NCI-H2227 (cell line): ENCODE data around the gene GALNT5.
"Not testable (repeated sequence)": the region's sequence is repeated elsewhere in the genome, so short reads cannot be mapped to it uniquely, and the experiment has no call there.

Experiments used
- DNase-seq: peaks from one replicate; lab custom pipeline; 2025; ENCODE audit not compliant: unreplicated experiment; lab: John Stamatoyannopoulos, UW

GALNT5 gene

GRCh38 chr2:157250836-157251235, 6.7 kb upstream of the GALNT5 start:
- no peak for DNase-seq

GRCh38 chr2:157251932-157252331, 5.6 kb upstream of the GALNT5 start:
- DNase-seq = no peak

DNA sequence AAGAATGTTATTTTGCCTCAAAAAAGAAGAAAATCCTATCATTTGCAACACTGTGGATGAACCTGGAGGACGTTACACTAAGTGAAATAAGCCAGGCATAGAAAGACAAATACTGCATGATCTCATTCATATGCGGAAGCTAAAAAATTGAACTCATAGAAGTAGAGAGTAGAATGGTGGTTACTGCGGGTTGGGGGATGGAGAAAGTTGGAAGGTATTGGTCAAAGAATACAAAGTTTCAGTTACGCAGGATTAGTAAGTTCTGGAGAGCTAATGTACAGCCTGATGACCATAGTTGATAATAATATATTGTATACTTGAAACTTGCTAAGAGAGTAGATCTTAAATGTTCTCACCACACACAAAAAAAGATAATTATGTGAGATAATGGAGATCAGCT, 5.0 kb upstream of the GALNT5 start:
- DNase-seq = no peak

DNA sequence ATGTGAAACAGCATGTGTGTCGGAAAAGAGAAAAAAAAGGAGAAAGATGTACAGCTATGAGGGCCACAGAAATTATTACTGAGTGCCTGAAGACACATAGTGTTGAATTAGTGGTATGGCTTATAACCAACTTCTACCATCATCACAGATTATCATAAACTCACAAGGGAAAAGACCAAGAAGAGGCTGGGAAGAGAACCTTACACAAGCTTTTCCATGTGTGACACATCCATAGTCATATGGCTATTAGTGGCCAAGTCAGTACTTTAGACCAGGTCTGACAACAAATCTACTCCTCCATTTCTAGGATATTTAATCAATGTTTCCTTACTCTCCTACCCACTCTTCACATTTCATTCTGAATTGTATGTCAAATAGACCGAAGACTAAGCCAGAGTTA, 3.5 kb upstream of the GALNT5 start:
- no peak for DNase-seq

DNA sequence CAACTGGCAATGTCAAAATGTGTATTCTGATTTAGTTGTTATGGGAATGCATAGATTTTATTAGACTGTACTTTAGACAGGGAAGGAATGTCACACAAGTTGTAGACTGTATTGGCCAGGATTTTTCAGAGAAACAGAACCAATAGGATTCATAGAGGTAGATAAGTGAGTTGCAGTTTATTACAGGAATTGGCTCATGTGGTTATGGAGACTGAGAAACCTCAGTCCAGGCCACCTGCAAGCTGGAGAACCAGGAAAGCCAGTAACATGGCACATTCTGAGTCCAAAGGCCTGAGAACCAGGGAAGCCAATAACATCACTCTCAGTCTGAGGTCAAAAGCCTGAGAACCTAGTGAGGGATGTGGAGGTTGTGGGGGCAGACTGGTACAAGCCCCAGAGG, 1.8 kb upstream of the GALNT5 start:
- no peak for DNase-seq

DNA sequence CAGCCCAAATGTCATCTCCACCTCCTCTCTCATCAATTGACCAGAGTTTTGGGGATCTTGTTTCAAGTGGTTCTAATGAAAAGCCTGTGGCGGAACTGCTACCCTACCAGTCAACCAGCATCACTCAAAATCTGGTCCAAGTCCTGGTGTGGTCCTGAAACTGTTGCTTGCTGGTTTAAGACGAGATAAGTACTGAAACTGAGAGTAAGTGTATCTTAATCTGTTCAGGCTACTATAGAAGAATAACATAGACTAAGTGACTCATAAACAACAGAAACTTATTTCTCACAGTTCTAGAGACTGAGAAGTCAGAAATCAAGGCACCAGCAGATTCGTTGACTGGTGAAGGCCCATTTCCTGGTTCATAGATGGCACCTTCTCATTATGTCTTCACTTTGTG, 879 bp upstream of the GALNT5 start:
- DNase-seq = no peak

GRCh38 chr2:157258520-157259326, 1.2 kb downstream of the GALNT5 start:
- DNase-seq = no peak

GRCh38 chr2:157259386-157259785, 1.9 kb downstream of the GALNT5 start:
- DNase-seq = no peak

DNA sequence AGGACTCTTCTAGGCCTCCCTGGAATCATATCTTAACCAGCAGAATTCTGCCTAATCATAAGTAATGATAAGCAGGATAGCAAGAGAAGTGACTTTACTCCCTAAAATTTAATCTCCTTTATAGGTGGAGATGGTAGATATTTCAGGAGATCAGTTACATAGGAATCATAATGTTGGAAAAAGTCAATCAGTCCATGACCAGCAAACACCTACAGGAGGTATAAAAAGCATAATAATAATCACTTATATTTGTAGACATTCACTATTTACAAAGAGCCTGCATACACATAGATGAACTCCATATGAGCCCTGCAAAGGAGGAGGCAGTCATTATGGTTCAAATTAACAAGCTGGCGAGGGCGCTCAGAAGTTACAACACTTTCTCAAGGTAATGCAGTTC, 2.5 kb downstream of the GALNT5 start:
- DNase-seq = no peak

GRCh38 chr2:157260533-157261198, 3.2 kb downstream of the GALNT5 start:
- no peak for DNase-seq

DNA sequence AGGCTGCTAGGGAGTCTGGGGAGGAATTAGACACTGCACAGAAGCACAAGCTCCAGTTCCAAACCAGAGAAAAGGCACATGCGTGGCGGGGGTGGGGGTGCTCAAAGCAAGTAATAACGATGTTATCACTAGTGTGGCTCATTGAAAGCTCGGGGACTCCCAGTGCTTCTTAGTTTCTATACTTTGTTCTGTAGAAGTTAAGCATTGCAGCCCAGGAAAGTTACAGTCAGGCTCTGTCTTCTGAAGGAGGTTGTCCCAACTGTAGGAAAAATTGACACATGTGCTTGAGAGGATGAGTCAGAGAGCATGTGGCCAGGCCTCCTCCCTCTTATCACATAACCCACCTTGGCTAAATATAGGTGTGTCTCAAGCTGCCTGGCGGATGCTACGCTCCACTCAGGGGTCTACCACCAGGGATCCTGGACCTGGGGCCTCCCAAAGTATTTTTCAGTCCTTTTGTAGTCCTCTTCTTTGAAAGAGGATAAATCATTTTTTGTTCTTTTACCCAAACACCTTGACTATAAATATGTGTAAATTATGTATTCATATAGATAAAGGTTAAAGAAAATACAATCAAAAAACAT, 3.8 kb downstream of the GALNT5 start:
- peak; percentile 16 for DNase-seq

DNA sequence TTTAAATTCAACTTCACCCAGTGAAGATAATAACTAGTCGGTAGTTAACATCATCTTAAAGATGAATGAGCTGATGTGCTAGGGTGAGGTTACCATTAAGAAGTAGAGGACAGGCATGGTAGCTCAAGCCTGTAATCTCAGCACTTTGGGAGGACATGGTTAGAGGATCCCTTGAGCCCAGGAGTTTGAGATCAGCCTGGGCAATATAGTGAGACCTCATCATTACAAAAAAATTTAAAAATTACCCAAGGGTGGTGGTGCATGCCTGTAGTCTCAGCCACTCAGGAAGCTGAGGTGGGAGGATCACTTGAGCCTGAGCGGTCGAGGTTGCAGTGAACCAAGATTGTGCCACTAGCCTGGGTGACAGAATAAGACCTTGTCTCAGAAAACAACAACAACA, 4.7 kb downstream of the GALNT5 start:
- DNase-seq = no peak

- no peak for DNase-seq
These were observed 6.6 kb downstream of the GALNT5 start for GRCh38 chr2:157264099-157264498.

- DNase-seq = no peak
These were observed 8.3 kb downstream of the GALNT5 start for GRCh38 chr2:157265825-157266224.

DNA sequence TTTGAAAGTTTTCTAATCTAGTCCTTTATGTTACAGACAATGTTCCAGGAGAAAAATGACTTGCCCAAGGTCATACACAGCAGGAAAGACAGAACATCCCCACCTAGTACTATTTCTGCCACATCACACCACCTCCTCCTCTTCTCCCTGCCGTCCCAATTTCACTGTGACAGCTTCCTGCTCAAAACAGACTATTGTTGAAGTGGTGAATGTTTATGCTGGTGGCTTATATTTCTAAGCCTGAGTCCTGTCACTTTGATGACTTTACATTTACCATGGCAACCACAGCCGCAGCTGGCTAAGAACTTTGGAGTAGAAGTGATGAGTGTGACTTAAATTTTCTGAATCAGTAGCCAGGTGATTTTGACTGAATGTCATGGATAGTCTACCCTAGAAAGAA, 10.0 kb downstream of the GALNT5 start:
- no peak for DNase-seq

DNA sequence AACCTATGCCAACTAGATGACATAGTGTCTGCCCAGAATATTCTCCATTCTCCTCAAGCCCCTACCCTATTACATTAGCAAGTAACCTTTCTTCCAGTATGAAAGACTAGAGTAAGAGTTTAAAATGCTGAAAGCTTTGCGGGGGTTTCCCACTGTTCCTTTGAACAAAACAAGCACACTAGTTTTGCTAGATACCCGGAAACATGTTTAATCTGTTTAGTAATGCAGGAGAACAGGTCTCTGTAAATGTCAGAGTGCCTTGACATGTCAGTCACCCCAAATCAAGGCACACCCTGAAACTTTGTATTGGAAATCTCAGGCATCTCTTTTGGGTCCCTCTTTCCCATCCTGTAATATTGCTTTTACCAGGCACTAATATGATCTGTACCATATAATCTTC, 11.6 kb downstream of the GALNT5 start:
- DNase-seq = no peak

- no peak for DNase-seq
These were observed 12.4 kb downstream of the GALNT5 start for GRCh38 chr2:157269922-157270321.

DNA sequence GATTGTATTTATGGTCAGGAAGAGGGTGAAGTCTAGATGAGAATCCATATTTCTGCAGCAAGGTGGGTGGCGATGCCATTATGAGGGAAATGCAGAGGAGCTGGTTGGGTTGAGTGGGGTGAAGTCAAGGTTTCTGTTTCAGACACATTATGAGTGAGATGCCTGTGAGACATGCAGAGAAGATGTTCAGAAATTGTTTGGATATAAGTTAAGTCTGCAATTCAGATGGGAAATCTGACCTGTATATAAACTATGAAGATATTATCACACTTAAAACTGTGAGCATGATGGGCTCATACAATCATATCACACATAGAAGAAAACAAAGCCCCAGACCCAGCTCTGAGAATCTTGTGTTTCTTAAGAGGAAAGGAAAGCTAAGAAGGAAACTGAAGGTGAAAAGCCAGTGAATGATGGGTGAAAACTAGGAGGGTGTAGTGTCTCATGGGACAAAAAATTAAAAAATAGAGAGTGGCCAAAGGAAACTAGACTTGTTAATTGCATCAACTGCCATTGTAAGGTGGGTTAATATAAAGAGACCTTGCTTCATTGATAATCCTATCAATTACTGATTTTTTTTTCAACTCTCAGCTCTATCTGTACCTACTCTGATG, 14.2 kb downstream of the GALNT5 start:
- DNase-seq = no peak

DNA sequence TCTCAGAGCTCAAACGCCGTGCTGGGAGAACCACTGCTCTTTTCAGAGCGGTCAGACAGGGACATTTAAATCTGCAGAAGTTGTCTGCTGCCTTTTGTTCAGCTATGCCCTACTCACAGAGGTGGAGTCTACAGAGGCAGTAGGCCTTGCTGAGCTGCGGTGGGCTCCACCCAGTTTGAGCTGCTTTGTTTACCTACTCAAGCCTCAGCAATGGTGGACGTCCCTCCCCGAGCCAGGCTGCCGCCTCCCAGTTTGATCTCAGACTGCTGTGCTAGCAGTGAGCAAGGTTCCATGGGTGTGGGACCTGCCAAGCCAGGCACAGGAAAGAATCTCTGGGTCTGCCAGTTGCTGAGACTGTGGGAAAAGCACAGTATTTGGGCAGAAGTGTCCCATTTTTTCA, 21.8 kb downstream of the GALNT5 start:
- DNase-seq = not testable (repeated sequence)

DNA sequence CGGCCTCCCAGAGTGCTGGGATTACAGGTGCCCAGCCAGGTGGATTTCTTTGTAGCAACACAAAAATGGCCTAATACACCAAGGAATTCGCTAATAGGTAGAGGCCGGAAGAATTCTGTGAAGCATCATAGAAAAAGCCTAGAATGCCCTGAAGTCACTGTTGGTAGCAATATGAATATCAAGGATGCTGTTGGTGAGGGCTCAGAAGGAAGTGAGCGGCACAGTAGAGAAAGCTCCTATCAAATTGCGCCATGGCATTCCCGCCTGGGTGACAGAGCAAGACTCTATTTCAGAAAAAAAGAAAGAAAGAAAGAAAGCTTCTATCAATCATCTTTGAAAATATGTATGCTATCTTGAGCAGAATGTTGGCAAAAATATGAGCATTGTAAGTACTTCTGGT, 23.8 kb downstream of the GALNT5 start:
- DNase-seq = no peak

GRCh38 chr2:157283468-157283867, 26.0 kb downstream of the GALNT5 start:
- DNase-seq = peak; percentile 85

- DNase-seq = no peak
These were observed 29.7 kb downstream of the GALNT5 start for GRCh38 chr2:157287160-157287559.
